Vagina (tissue), 2 donors: ENCODE results near the gene SNX3. TPM values are rescaled to one million over a fixed set of nuclear protein-coding genes. Genes with fewer than 3 reads are reported as not detected.

Source experiments
- DNase-seq, 2 donors: peaks; one replicate each; pipeline ENCODE4 v3.0.0-alpha.2; 2017; ENCODE audit errors: extremely low spot score in 2 of 2
- H3K27ac ChIP-seq: fragments of 200-600 bp; sonication (generic); one replicate; pipeline ENCODE4 v1.5.1; 2019
- H3K27me3 ChIP-seq: fragments of 200-600 bp; sonication (generic); one replicate; pipeline ENCODE4 v1.5.1; 2019
- H3K36me3 ChIP-seq, 2 donors: fragments of 200-600 bp; sonication (generic); one replicate each; pipeline ENCODE4 v1.5.1; 2017 to 2019
- H3K4me1 ChIP-seq: fragments of 200-600 bp; sonication (generic); one replicate; pipeline ENCODE4 v1.5.1; 2019
- H3K4me3 ChIP-seq, 2 donors: fragments of 200-600 bp; sonication (generic); 1 replicate in 1 of 2; 2 replicates in 1 of 2; pipeline ENCODE4 v1.5.1; 2016 to 2019
- H3K9me3 ChIP-seq: fragments of 200-600 bp; sonication (generic); one replicate; pipeline ENCODE4 v1.5.1; 2019
- CTCF ChIP-seq, 3 experiments: fragments of 450-650 bp in 2 of 3; fragments of 200-600 bp in 1 of 3; sonication (generic) in 1 of 3; IDR thresholded peaks; one replicate each; pipeline ENCODE4 v1.5.1; 2017 to 2019; ENCODE audit warnings: antibody characterized with exemption in 3 of 3, mild to moderate bottlenecking in 2 of 3, moderate library complexity in 2 of 3
- POLR2A ChIP-seq, 2 donors: fragments of 450-650 bp; IDR thresholded peaks; one replicate each; pipeline ENCODE4 v1.6.1; 2017; ENCODE audit warnings: antibody characterized with exemption in 2 of 2, mild to moderate bottlenecking in 2 of 2, moderate library complexity in 2 of 2
- POLR2AphosphoS5 ChIP-seq, 2 donors: sonication (generic); formaldehyde crosslinking; IDR thresholded peaks; one replicate each; pipeline ENCODE4 v1.9.0; 2017; ENCODE audit warnings: antibody characterized with exemption in 2 of 2, mild to moderate bottlenecking in 2 of 2, low read depth in 1 of 2; ENCODE audit not compliant: insufficient read depth in 1 of 2
- intact Hi-C: fragments of 100-400 bp; cut with DNase I; formaldehyde crosslinking; loops from one replicate; pipeline ENCODE4 v1.15.1; 2023
- total RNA-seq: library from RNA; depleted of rRNA; stranded (reverse); fragments of >200 nt; gene quantifications from one replicate; pipeline ENCODE4 v1.2.3, GENCODE V29; 2016

SNX3 gene
- total RNA-seq, 1 donor from 2014 or later: 123 TPM

DNA sequence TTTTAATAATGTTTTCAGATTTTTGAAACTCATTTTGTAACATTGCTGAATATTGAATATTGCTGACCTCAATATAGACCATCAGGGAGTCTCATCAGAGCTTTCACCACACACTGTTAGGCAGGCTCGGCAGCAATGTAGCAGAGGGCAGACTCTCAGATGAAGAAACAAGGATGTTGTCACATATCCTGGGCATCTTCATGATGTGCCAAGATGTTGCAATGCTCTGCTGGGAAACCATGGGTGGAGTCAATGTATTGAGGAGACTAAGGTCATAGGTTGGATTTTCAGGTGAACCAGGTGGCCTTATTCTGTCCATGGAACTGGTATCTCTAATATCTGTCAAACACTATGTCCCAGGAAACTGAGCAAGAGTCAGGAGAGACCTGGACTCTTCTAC, 67.7 kb downstream of the SNX3 start:
- intact Hi-C loops: no loop called here
- H3K36me3 ChIP-seq: no peaks in the 10 kb centered on the region
- no peaks in the 10 kb centered on the region for H3K4me1 ChIP-seq
- H3K4me3 ChIP-seq: no peak overlapping the region
- H3K27me3 ChIP-seq: no peaks in the 10 kb centered on the region
- no peak for TF ChIP-seq POLR2A (IDR thresholded peaks at IDR 0.05)
- no peak for TF ChIP-seq POLR2AphosphoS5 (IDR thresholded peaks at IDR 0.05; ENCODE audit: insufficient read depth in 1 of 2, low read depth in 1 of 2)
- TF ChIP-seq CTCF (IDR thresholded peaks at IDR 0.05): no peak
- no peak for DNase-seq
- no peaks in the 10 kb centered on the region for H3K9me3 ChIP-seq
- H3K27ac ChIP-seq: no peak overlapping the region

- TF ChIP-seq CTCF (IDR thresholded peaks at IDR 0.05) (no peak), POLR2A (IDR thresholded peaks at IDR 0.05) (no peak), POLR2AphosphoS5 (IDR thresholded peaks at IDR 0.05; ENCODE audit: insufficient read depth in 1 of 2, low read depth in 1 of 2) (no peak)
- no peaks in the 10 kb centered on the region for H3K4me1 ChIP-seq
- intact Hi-C loops: no loop called here
- H3K27ac ChIP-seq: no peak overlapping the region
- DNase-seq: no peak
- no peaks in the 10 kb centered on the region for H3K27me3 ChIP-seq
- H3K36me3 ChIP-seq: no peaks in the 10 kb centered on the region
- no peaks in the 10 kb centered on the region for H3K9me3 ChIP-seq
- H3K4me3 ChIP-seq: no peak overlapping the region
Measured at GRCh38 chr6:108187519-108187918, 73.3 kb downstream of the SNX3 start.

DNA sequence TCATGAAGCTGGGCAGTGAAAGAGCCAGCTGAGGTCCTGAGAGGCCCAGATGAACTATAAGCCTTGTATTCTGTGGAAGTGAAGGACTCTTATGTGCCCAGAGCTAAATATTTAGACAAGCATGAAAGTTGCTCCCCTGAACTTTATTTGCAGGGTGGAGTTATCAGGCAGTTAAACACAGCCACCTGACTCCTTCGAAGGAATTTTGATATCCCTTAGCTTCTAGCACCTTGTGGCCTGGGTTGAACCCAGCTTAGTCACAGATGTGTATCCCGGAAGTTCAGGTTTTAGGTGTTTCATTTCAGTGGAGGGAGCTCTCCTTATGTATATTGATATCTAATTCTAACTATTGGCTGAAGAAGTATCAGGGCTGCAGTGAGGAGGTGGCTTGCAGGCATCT, 74.6 kb downstream of the SNX3 start:
- H3K27ac ChIP-seq: no peak overlapping the region
- H3K9me3 ChIP-seq: no peaks in the 10 kb centered on the region
- no peaks in the 10 kb centered on the region for H3K36me3 ChIP-seq
- no peaks in the 10 kb centered on the region for H3K27me3 ChIP-seq
- no peak overlapping the region for H3K4me3 ChIP-seq
- TF ChIP-seq CTCF (IDR thresholded peaks at IDR 0.05) (no peak), POLR2AphosphoS5 (IDR thresholded peaks at IDR 0.05; ENCODE audit: insufficient read depth in 1 of 2, low read depth in 1 of 2) (no peak), POLR2A (IDR thresholded peaks at IDR 0.05) (no peak)
- intact Hi-C loops: no loop called here
- no peaks in the 10 kb centered on the region for H3K4me1 ChIP-seq
- DNase-seq: no peak

GRCh38 chr6:108180776-108181175, 80.1 kb downstream of the SNX3 start:
- H3K9me3 ChIP-seq: no peaks in the 10 kb centered on the region

GRCh38 chr6:108180266-108180665, 80.6 kb downstream of the SNX3 start:
- no peak overlapping the region for H3K27ac ChIP-seq
- TF ChIP-seq POLR2AphosphoS5 (IDR thresholded peaks at IDR 0.05; ENCODE audit: insufficient read depth in 1 of 2, low read depth in 1 of 2): no peak
- no peak for TF ChIP-seq CTCF (IDR thresholded peaks at IDR 0.05)
- no peak for TF ChIP-seq POLR2A (IDR thresholded peaks at IDR 0.05)
- intact Hi-C loops: no loop called here
- no peaks in the 10 kb centered on the region for H3K9me3 ChIP-seq
- H3K4me1 ChIP-seq: peaks cover 14% of the 10 kb centered on the region
- no peaks in the 10 kb centered on the region for H3K36me3 ChIP-seq
- no peak overlapping the region for H3K4me3 ChIP-seq
- H3K27me3 ChIP-seq: peaks cover 11% of the 10 kb centered on the region
- DNase-seq: no peak

More at GRCh38 chr6:108180776-108181175, 80.1 kb downstream of the SNX3 start:
- intact Hi-C loops: no loop called here
- Histone ChIP-seq H3K4me3 (no peak overlapping the region), H3K4me1 (peaks cover 9% of the 10 kb centered on the region), H3K36me3 (no peaks in the 10 kb centered on the region), H3K27me3 (peaks cover 6% of the 10 kb centered on the region), H3K27ac (no peak overlapping the region)
- DNase-seq: peak; percentile 6 to 52
- TF ChIP-seq CTCF (IDR thresholded peaks at IDR 0.05): no peak
- TF ChIP-seq POLR2A (IDR thresholded peaks at IDR 0.05): no peak
- TF ChIP-seq POLR2AphosphoS5 (IDR thresholded peaks at IDR 0.05; ENCODE audit: insufficient read depth in 1 of 2, low read depth in 1 of 2): no peak
